ENCODE data around the gene GSPT1. TPM values are rescaled to one million over a fixed set of nuclear protein-coding genes. Genes with fewer than 3 reads are reported as not detected.
"Not testable (repeated sequence)": the region's sequence is repeated elsewhere in the genome, so short reads cannot be mapped to it uniquely, and the experiment has no call there.

The GSPT1 gene
- total RNA-seq, 1 donor = 20.5 TPM

GRCh38 chr16:11869353-11870228 is 46.2 kb downstream of the GSPT1 start:
- no peak for DNase-seq (ENCODE audit: low read depth in 2 of 3, low spot score in 2 of 3)

GRCh38 chr16:11868412-11868980 is 47.3 kb downstream of the GSPT1 start:
- no peak for DNase-seq (ENCODE audit: low read depth in 2 of 3, low spot score in 2 of 3)

- no peak for DNase-seq (ENCODE audit: low read depth in 2 of 3, low spot score in 2 of 3)
These were observed 53.3 kb downstream of the GSPT1 start for GRCh38 chr16:11862489-11862888.

DNA sequence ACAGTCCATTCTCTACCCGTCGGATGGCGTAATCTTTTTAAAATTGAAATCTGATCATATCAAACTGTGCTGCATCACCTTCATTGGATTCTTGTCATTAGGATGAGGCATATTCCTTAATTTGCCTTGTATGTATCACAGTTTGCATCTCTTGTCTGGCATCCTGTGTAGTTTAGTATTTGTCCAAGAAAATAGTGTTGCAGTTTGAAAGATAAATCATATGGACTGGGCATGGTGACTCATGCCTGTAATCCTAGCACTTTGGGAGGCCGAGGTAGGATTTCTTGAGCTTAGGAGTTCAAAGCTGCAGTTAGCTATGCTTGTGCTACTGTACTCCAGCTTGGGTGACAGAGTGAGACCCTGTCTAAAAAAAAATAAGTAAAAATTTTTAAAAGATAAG is 58.6 kb downstream of the GSPT1 start:
- no peak for DNase-seq (ENCODE audit: low read depth in 2 of 3, low spot score in 2 of 3)

GRCh38 chr16:11852092-11852809 is 63.5 kb downstream of the GSPT1 start:
- DNase-seq (ENCODE audit: low read depth in 2 of 3, low spot score in 2 of 3) = peak in 2 of 3 donors; percentile 5 to 17

- peak; percentile 94 to 96 (median 95) for DNase-seq (ENCODE audit: low read depth in 2 of 3, low spot score in 2 of 3)
These were observed 64.3 kb downstream of the GSPT1 start, which contains the start of gene RSL1D1 for GRCh38 chr16:11851294-11852091. TSS of gene RSL1D1 (minus strand) at chr16:11851542. CDS start at chr16:11851512, 30 bp downstream.

DNA sequence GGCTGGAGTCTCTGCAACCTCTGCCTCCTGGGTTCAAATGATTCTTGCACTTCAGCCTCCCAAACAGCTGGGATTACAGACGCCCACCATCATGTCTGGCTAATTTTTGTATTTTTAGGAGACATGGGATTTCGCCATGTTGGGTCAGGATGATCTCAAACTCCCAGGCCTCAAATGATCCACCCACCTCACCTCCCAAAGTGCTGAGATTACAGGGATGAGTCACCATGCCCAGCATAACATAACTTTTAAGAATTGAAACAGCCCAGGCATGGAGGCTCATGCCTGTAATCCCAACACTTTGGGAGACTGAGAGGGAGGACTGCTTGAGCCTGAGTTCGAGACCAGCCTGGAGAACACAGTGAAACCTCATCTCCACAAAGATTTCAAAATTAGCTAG is 66.9 kb downstream of the GSPT1 start:
- DNase-seq (ENCODE audit: low read depth in 2 of 3, low spot score in 2 of 3) = no peak

DNA sequence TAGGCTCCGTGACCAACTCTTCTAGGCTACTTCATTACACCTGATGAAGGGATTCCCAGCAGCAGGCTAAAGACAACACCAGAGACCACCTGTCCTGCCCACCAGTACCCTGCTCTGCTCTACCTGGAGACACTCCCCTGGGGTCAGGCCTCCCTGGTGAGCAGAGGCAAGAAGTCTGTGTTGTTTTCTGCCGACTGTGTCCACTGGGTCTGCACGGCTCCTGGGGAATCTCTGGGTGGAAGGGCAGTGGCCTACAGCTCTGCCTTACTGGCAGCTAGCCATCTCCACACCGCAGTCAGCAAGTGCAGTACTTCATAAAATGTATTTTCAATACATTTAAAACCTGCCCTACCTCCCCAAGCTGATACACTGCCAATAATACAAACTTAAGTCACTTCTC is 71.3 kb downstream of the GSPT1 start:
- DNase-seq (ENCODE audit: low read depth in 2 of 3, low spot score in 2 of 3) = no peak

- DNase-seq (ENCODE audit: low read depth in 2 of 3, low spot score in 2 of 3) = no peak
These were observed 71.9 kb downstream of the GSPT1 start for GRCh38 chr16:11843861-11844260.

- DNase-seq (ENCODE audit: low read depth in 2 of 3, low spot score in 2 of 3) = no peak
These were observed 72.5 kb downstream of the GSPT1 start for GRCh38 chr16:11843206-11843605.

- DNase-seq (ENCODE audit: low read depth in 2 of 3, low spot score in 2 of 3) = no peak
These were observed 74.7 kb downstream of the GSPT1 start for GRCh38 chr16:11841026-11841425.

DNA sequence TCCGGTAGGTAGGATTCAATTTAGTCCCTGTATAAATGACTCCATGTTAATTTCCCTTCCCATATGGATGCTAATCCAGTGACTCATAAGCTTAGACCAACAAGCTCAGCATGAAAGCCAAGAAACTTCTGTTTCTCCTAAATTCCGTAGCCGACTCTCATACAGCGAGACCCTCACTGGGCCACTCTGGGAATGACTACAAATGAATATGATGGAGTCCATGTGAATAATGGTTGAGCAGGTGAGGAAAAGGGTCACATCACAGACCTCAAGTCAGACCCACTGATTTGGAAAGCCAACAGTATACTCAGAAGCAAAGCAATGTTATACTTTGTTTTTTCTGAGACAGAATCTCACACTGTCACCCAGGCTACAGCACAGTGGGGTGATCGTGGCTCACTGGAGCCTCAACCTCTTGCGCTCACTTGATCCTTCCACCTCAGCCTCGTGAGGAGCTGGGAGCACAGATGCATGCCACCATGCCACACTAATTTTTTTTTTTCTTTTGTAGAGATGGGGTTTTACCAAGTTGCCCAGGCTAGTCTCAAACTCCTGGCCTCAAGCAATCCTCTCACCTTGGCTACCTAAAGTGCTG is 79.0 kb downstream of the GSPT1 start:
- DNase-seq (ENCODE audit: low read depth in 2 of 3, low spot score in 2 of 3) = no peak

- no peak for DNase-seq (ENCODE audit: low read depth in 2 of 3, low spot score in 2 of 3)
These were observed 79.7 kb downstream of the GSPT1 start for GRCh38 chr16:11835891-11836649.

DNA sequence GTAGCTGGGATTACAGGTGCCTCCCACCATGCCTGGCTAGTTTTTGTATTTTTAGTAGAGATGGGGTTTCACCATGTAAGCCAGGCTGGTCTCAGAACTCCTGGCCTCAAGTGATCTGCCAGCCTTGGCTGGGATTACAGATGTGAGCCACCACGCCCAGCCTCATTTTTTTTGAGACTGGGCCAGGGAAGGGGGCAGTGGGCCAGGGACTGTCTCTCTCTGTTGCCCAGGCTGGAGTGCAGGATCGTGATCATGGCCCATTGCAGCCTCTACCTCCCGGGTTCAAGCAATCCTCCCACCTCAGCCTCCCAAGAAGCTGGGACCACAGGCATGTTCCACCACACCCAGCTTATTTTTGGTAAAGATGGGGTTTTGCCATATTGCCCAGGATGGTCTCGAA is 80.4 kb downstream of the GSPT1 start:
- no peak for DNase-seq (ENCODE audit: low read depth in 2 of 3, low spot score in 2 of 3)

DNA sequence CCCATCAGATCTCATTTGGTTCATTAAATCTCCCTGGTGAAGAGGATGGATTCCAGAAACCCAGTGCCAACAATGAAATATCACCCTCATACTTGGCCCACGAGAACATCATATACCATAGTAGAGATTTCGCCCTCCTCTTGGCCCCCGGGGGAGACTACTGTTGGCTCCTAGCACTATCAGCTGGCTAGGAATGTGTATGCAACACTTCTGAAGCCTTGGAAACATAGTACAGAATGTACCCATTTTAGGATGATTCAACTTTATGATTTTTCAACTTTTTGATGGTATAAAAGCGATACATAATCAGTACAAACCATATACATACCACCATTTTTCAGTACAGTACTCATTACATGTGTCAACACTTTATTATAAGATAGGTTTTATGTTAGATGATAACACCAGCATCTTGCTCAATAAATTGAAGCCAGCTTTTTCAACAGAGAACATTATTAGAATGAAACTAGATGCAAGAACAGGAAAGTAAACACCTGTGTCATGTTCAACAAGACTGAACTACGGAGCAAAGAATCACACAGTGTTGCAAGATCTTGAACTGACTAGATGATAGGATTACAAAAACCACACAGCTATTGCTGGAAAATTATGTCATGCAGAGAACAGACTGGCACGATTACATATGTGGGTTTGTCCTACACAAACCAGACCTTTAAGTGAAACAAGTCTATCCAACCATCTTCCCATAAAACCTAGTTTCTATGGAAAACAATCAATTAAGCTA is 81.6 kb downstream of the GSPT1 start:
- DNase-seq (ENCODE audit: low read depth in 2 of 3, low spot score in 2 of 3) = no peak

DNA sequence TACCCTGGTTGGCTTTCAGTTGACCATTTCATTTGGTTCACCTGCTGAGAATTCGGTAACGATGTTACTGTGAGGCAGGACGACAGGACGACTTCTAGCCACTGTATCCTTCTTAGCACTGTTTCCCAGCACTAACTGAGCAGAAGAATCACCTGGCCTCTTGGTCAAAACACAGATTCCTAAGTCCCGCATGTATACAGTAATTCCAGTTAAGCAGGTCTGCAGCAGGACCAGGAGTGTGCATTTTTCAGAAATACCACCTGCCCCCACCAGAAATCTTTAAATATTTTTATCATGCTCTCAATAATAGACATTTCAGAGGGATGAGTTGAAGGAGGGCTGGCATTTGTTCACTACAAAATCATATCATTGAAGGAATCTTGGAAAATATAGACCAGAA is 87.1 kb downstream of the GSPT1 start:
- DNase-seq (ENCODE audit: low read depth in 2 of 3, low spot score in 2 of 3) = no peak

DNA sequence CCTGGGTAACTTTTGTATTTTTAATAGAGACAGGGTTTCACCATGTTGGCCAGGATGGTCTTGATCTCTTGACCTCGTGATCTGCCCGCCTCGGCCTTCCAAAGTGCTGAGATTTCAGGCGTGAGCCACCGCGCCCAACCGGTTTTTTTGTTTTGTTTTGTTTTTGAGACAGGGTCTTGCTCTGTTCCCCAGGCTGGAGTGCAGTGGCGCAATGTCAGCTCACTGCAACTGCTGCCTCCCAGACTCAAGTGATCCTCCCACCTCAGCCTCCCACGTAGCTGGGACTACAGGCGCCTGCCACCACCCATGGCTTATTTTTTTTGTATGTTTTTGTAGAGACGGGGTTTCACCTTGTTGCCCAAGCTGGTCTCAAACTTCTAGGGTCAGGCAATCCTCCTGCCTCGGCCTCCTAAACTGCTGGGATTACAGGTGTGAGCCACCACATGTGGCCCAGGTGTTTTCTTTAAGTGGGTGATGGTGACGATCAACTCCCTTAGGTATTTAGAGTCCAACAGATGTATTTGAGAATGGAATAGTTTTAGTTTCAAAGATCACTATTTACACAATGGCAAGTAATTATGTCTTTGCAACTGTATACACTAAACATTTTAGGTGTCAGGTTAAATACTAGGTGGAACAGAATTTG is 90.1 kb downstream of the GSPT1 start:
- not testable (repeated sequence) for DNase-seq (ENCODE audit: low read depth in 2 of 3, low spot score in 2 of 3)

- DNase-seq (ENCODE audit: low read depth in 2 of 3, low spot score in 2 of 3) = no peak
These were observed 91.4 kb downstream of the GSPT1 start for GRCh38 chr16:11824362-11824761.

Data from hematopoietic multipotent progenitor cell (in vitro differentiated cells).